SU-DHL-6 (cell line): ENCODE measurements around the gene NUDT8.

Experiments
- H2AFZ ChIP-seq: fragments of 200-600 bp; sonication (generic); 2 replicates; pipeline ENCODE4 v1.6.1; 2014; ENCODE audit warnings: low read depth, mild to moderate bottlenecking, moderate library complexity, mixed read lengths, antibody characterized with exemption, low read length; ENCODE audit not compliant: severe bottlenecking
- H3F3A ChIP-seq: fragments of 200-600 bp; shearing (Covaris generic); 2 replicates; pipeline ENCODE4 v1.6.0; 2016; ENCODE audit warnings: antibody characterized with exemption, mild to moderate bottlenecking; ENCODE audit not compliant: insufficient read depth
- H3K27ac ChIP-seq: fragments of 200-600 bp; sonication (generic); 2 replicates; pipeline ENCODE4 v1.5.1; 2016; ENCODE audit warnings: low read depth, mild to moderate bottlenecking, low read length, moderate library complexity, mixed read lengths
- H3K27me3 ChIP-seq: fragments of 200-600 bp; sonication (generic), shearing (Covaris generic); 2 replicates; pipeline ENCODE4 v1.6.0; 2014; ENCODE audit warnings: mild to moderate bottlenecking, low read length
- H3K36me3 ChIP-seq: fragments of 200-600 bp; sonication (generic); 2 replicates; pipeline ENCODE4 v1.6.1; 2014; ENCODE audit warnings: mild to moderate bottlenecking, low read length, mixed read lengths
- H3K4me2 ChIP-seq: fragments of 300-600, 200-600 bp; shearing (Covaris generic), sonication (generic); 2 replicates; pipeline ENCODE4 v1.6.0; 2014; ENCODE audit warnings: low read length, low read depth, mild to moderate bottlenecking; ENCODE audit not compliant: poor library complexity, severe bottlenecking
- H3K4me3 ChIP-seq: fragments of 200-600 bp; sonication (generic); 2 replicates; pipeline ENCODE4 v1.5.1; 2014; ENCODE audit warnings: antibody characterized with exemption, low read length, mild to moderate bottlenecking, mixed read lengths; ENCODE audit not compliant: insufficient read depth, poor library complexity, severe bottlenecking
- H3K79me2 ChIP-seq: fragments of 200-600 bp; sonication (generic); 2 replicates; pipeline ENCODE4 v1.6.1; 2014; ENCODE audit warnings: mild to moderate bottlenecking, low read length, moderate library complexity; ENCODE audit not compliant: insufficient read depth
- H3K9ac ChIP-seq: fragments of 200-600 bp; sonication (generic); 2 replicates; pipeline ENCODE4 v1.7.0; 2014; ENCODE audit warnings: mild to moderate bottlenecking, low read length
- H3K9me2 ChIP-seq: fragments of 200-600 bp; sonication (generic); replicated peaks from 2 replicates; pipeline ENCODE4 v1.6.1; 2014; ENCODE audit warnings: low read length; ENCODE audit not compliant: insufficient read depth
- H3K9me3 ChIP-seq: fragments of 200-600 bp; sonication (generic); 2 replicates; pipeline ENCODE4 v1.6.1; 2014; ENCODE audit warnings: low read length, mixed read lengths; ENCODE audit not compliant: insufficient read depth
- H4K20me1 ChIP-seq: fragments of 200-600 bp; sonication (generic); 2 replicates; pipeline ENCODE4 v1.6.1; 2014; ENCODE audit warnings: low read depth, mild to moderate bottlenecking, antibody characterized with exemption, low read length, moderate library complexity, mixed read lengths
- CTCF ChIP-seq: fragments of 200-600 bp; sonication (generic); IDR thresholded peaks from one replicate; pipeline ENCODE4 v1.5.1; 2017; ENCODE audit warnings: antibody characterized with exemption, mild to moderate bottlenecking, low read length, moderate library complexity; ENCODE audit not compliant: insufficient read depth, poor library complexity, severe bottlenecking
- EZH2phosphoT487 ChIP-seq: fragments of 200-600 bp; sonication (generic), shearing (Covaris generic); conservative IDR thresholded peaks from 2 replicates; pipeline ENCODE4 v1.6.1; 2018; ENCODE audit warnings: mild to moderate bottlenecking, antibody characterized with exemption, low read length, moderate library complexity, mixed read lengths

NUDT8 gene

DNA sequence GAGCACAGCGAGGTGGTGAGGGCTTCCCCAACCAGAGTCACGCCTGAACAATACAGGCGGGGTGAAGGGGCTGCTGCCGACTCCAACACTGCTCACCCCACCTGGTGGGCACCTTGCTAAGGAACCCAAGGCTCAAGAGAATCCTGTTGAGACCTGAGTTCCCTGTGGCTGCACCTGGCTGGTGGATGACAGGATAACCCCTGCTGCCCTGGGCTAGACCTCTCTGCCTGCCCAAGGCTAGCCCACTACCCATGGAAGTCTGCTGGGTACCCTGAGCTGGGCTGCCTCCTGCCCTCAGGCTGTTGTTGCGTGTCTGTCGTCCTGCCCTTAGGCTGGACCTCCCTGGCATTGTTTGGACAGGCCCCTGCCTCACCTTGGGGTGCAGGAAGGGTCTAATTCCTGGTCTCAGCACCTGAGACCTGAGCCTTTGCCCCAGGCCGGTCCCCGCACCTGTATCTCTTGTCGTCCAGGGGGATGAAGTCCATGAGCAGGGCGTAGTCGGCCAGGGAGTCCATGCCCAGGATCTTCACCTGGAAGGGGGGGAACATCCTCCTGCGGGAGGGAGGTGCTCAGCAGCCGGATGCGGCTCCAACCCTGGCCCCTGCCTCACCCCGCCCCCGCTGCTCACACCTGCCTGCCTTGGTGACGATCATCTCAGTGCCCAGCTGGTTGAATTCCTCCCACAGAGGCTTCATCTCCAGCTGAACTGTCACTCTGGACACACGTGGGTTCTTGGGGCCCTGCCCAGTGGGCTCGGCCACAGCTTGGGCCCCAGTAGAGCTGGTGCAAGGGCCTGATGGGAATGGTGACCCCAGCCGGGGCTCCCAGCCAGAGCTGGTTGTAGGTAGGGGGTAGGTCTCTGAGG, 4.9 kb upstream of the NUDT8 start:
- no peaks in the 10 kb centered on the region for H3K27me3 ChIP-seq
- no peak overlapping the region for H3K27ac ChIP-seq
- no peak overlapping the region for H3K4me2 ChIP-seq
- H3K79me2 ChIP-seq = no peaks in the 10 kb centered on the region
- no peak overlapping the region for H3K4me3 ChIP-seq
- no peaks in the 10 kb centered on the region for H3K36me3 ChIP-seq
- H3K9me2 ChIP-seq = no peaks in the 10 kb centered on the region
- no peaks in the 10 kb centered on the region for H3K9me3 ChIP-seq
- H3F3A ChIP-seq = peaks cover 4% of the 10 kb centered on the region; the same call in 1 of the 2 replicates
- H3K9ac ChIP-seq = no peak overlapping the region
- no peak overlapping the region for H2AFZ ChIP-seq
- no peaks in the 10 kb centered on the region for H4K20me1 ChIP-seq
- TF ChIP-seq EZH2phosphoT487 (no peak), CTCF (no peak)

GRCh38 chr11:67633758-67634365, 4.1 kb upstream of the NUDT8 start:
- TF ChIP-seq EZH2phosphoT487 (no peak), CTCF (no peak)
- H2AFZ ChIP-seq = no peak overlapping the region
- no peak overlapping the region for H3K4me2 ChIP-seq
- no peak overlapping the region for H3K9ac ChIP-seq
- no peaks in the 10 kb centered on the region for H3K79me2 ChIP-seq
- H3K36me3 ChIP-seq = no peaks in the 10 kb centered on the region
- no peaks in the 10 kb centered on the region for H4K20me1 ChIP-seq
- H3K27ac ChIP-seq = no peak overlapping the region
- H3K27me3 ChIP-seq = no peaks in the 10 kb centered on the region
- H3F3A ChIP-seq = peaks cover 7% of the 10 kb centered on the region; the same call in 1 of the 2 replicates
- no peaks in the 10 kb centered on the region for H3K9me2 ChIP-seq
- H3K9me3 ChIP-seq = no peaks in the 10 kb centered on the region
- no peak overlapping the region for H3K4me3 ChIP-seq

DNA sequence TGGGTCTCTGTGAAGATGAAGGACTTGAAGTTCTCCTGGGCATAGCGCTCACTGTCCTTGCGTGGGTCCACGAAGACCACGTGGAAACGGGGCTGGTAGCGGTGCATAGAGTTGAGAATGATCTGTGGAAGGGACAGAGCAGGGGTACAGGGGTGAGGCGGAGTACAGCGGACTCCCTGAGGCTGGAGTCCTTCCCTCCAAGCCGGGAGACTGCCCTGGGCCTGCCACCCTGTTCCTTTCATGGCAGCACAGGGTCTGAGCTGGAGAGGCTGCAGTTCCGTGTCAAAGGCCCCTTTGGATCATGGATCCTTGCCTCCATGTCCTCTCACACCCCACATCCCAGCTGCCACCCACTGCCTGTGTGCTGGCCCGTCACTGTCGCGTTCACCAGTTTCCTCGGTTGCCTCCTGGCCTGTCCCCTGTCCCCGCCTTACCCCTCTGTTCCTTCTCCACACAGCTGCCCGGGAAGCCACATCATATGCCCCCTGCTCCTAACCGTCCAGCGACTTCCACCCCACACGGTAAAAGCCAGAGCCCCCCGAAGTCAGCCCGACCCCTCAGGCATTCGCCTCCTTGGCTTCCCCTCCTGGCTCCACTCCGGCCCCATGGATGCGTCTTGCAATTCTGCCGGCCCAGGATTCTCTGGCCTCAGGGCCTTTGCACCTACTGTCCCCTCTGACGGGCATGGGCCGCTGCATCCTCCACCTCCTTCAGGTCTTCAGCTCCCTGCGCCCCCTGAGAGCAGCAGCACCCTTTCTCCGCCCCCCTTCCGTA, 3.4 kb upstream of the NUDT8 start:
- no peak overlapping the region for H3K9ac ChIP-seq
- H2AFZ ChIP-seq = no peak overlapping the region
- H3F3A ChIP-seq = peaks cover 7% of the 10 kb centered on the region; the same call in 1 of the 2 replicates
- no peaks in the 10 kb centered on the region for H4K20me1 ChIP-seq
- H3K9me2 ChIP-seq = no peaks in the 10 kb centered on the region
- TF ChIP-seq EZH2phosphoT487 = no peak
- no peak for TF ChIP-seq CTCF
- H3K4me3 ChIP-seq = no peak overlapping the region
- H3K27ac ChIP-seq = no peak overlapping the region
- no peaks in the 10 kb centered on the region for H3K36me3 ChIP-seq
- no peaks in the 10 kb centered on the region for H3K27me3 ChIP-seq
- no peaks in the 10 kb centered on the region for H3K9me3 ChIP-seq
- H3K4me2 ChIP-seq = no peak overlapping the region
- no peaks in the 10 kb centered on the region for H3K79me2 ChIP-seq
